Trophoblast cell (in vitro differentiated cells and primary cell): ENCODE measurements around the gene MYO18A.

ENCODE experiments used
- DNase-seq, 2 donors: peaks; one replicate each; pipeline ENCODE4 v3.0.0-alpha.2; 2016
- H2AFZ ChIP-seq: 2 replicates; pipeline ENCODE4 v1.6.1; 2013; ENCODE audit warnings: low read length, moderate library complexity, mild to moderate bottlenecking; ENCODE audit not compliant: insufficient read depth, poor library complexity
- H2AK5ac ChIP-seq: 2 replicates; pipeline ENCODE4 v1.6.1; 2013; ENCODE audit warnings: mild to moderate bottlenecking, low read length
- H2BK120ac ChIP-seq: 2 replicates; pipeline ENCODE4 v1.6.1; 2013; ENCODE audit warnings: low read length, mild to moderate bottlenecking, moderate library complexity; ENCODE audit not compliant: insufficient read depth, poor library complexity
- H2BK12ac ChIP-seq: 2 replicates; pipeline ENCODE4 v1.6.1; 2013; ENCODE audit warnings: mild to moderate bottlenecking, low read length, moderate library complexity
- H2BK5ac ChIP-seq: 2 replicates; pipeline ENCODE4 v1.6.1; 2013; ENCODE audit warnings: low read length, low read depth, moderate library complexity, mild to moderate bottlenecking; ENCODE audit not compliant: poor library complexity
- H3K14ac ChIP-seq: 2 replicates; pipeline ENCODE4 v1.6.1; 2013; ENCODE audit warnings: mild to moderate bottlenecking, low read length
- H3K18ac ChIP-seq: 2 replicates; pipeline ENCODE4 v1.6.1; 2013; ENCODE audit warnings: mild to moderate bottlenecking, low read length
- H3K23ac ChIP-seq: 2 replicates; pipeline ENCODE4 v1.6.1; 2013; ENCODE audit warnings: low read length
- H3K27ac ChIP-seq: 2 replicates; pipeline ENCODE4 v1.5.1; 2013; ENCODE audit warnings: low read depth, mild to moderate bottlenecking, inconsistent platforms, low read length, moderate library complexity
- H3K27me3 ChIP-seq: 2 replicates; pipeline ENCODE4 v1.6.1; 2013; ENCODE audit warnings: inconsistent platforms, mild to moderate bottlenecking, low read length, moderate library complexity; ENCODE audit not compliant: insufficient read depth
- H3K36me3 ChIP-seq, 2 experiments: 1 replicate in 1 of 2; 2 replicates in 1 of 2; pipeline ENCODE4 v1.6.1; 2013; ENCODE audit warnings: low read length in 2 of 2, mild to moderate bottlenecking in 2 of 2, moderate library complexity in 1 of 2; ENCODE audit not compliant: insufficient read depth in 2 of 2, control insufficient read depth in 1 of 2
- H3K4ac ChIP-seq: 2 replicates; pipeline ENCODE4 v1.6.1; 2013; ENCODE audit warnings: low read depth, mild to moderate bottlenecking, low read length, moderate library complexity
- H3K4me1 ChIP-seq, 2 experiments: 1 replicate in 1 of 2; 2 replicates in 1 of 2; pipeline ENCODE4 v1.6.1; 2013; ENCODE audit warnings: low read length in 2 of 2, mild to moderate bottlenecking in 2 of 2, moderate library complexity in 1 of 2; ENCODE audit not compliant: insufficient read depth in 2 of 2, control insufficient read depth in 1 of 2
- H3K4me2 ChIP-seq: 2 replicates; pipeline ENCODE4 v1.6.1; 2013; ENCODE audit warnings: inconsistent platforms, mild to moderate bottlenecking, low read length, moderate library complexity
- H3K4me3 ChIP-seq: 2 replicates; pipeline ENCODE4 v1.5.1; 2013; ENCODE audit warnings: mild to moderate bottlenecking, low read depth, low read length, inconsistent platforms
- H3K79me1 ChIP-seq: one replicate; pipeline ENCODE4 v1.6.1; 2013; ENCODE audit warnings: low read length
- H3K79me2 ChIP-seq: 2 replicates; pipeline ENCODE4 v1.6.1; 2013; ENCODE audit warnings: low read length, mild to moderate bottlenecking; ENCODE audit not compliant: control insufficient read depth, insufficient read depth, poor library complexity
- H3K9ac ChIP-seq: 2 replicates; pipeline ENCODE4 v1.6.1; 2013; ENCODE audit warnings: mild to moderate bottlenecking, low read length
- H3K9me3 ChIP-seq: 2 replicates; pipeline ENCODE4 v1.6.1; 2013; ENCODE audit warnings: low read depth, mild to moderate bottlenecking, control low read depth, inconsistent platforms, low read length; ENCODE audit not compliant: insufficient read depth
- H4K12ac ChIP-seq: 2 replicates; pipeline ENCODE4 v1.6.1; 2013; ENCODE audit warnings: low read depth, mild to moderate bottlenecking, low read length, moderate library complexity
- H4K8ac ChIP-seq: 2 replicates; pipeline ENCODE4 v1.6.1; 2013; ENCODE audit warnings: low read depth, mild to moderate bottlenecking, low read length, moderate library complexity
- H4K91ac ChIP-seq: one replicate; pipeline ENCODE4 v1.6.1; 2013; ENCODE audit warnings: low read depth, mild to moderate bottlenecking, low read length, moderate library complexity
- WGBS: extraction: QIAGEN DNeasy Blood & Tissue Kit; methylation state at CpG from one replicate; pipeline ENCODE4 v1.1.7; 2013; ENCODE audit warnings: missing lambda C conversion rate; ENCODE audit not compliant: insufficient read length, insufficient coverage; ENCODE audit errors: extremely low coverage; 5-methylcytosine and 5-hydroxymethylcytosine counted together

The MYO18A gene

GRCh38 chr17:29060475-29060874 lies 119.7 kb downstream of the MYO18A start:
- Histone ChIP-seq H3K18ac (no peak overlapping the region), H2AFZ (no peak overlapping the region), H2BK120ac (no peak overlapping the region), H4K8ac (no peak overlapping the region), H2BK12ac (no peak overlapping the region), H3K23ac (no peak overlapping the region), H4K12ac (no peak overlapping the region), H3K14ac (no peak overlapping the region), H2AK5ac (no peak overlapping the region), H2BK5ac (no peak overlapping the region), H3K4ac (no peak overlapping the region), H3K36me3 (no peaks in the 10 kb centered on the region), H3K9ac (peak overlapping the region; percentile 32), H3K4me3 (no peak overlapping the region), H3K4me2 (no peak overlapping the region), H3K4me1 (no peaks in the 10 kb centered on the region), H3K9me3 (no peaks in the 10 kb centered on the region), H3K27ac (no peak overlapping the region), H3K79me2 (no peaks in the 10 kb centered on the region), H3K27me3 (no peaks in the 10 kb centered on the region), H3K79me1 (no peaks in the 10 kb centered on the region), H4K91ac (no peak overlapping the region)
- no peak for DNase-seq
- no CpG with 5 or more reads among the region's 6 CpGs for WGBS

- H3K27me3 ChIP-seq = no peaks in the 10 kb centered on the region
- no peak overlapping the region for H3K9ac ChIP-seq
- no peak overlapping the region for H4K8ac ChIP-seq
- no peaks in the 10 kb centered on the region for H3K36me3 ChIP-seq
- H2BK120ac ChIP-seq = no peak overlapping the region
- H3K79me2 ChIP-seq = no peaks in the 10 kb centered on the region
- H4K12ac ChIP-seq = no peak overlapping the region
- no peaks in the 10 kb centered on the region for H3K79me1 ChIP-seq
- H3K14ac ChIP-seq = no peak overlapping the region
- H2BK12ac ChIP-seq = no peak overlapping the region
- H2AK5ac ChIP-seq = no peak overlapping the region
- H3K27ac ChIP-seq = no peak overlapping the region
- WGBS = no CpG with 5 or more reads among the region's 2 CpGs
- no peak overlapping the region for H3K18ac ChIP-seq
- DNase-seq = peak in 1 of 2 donors; percentile 51
- no peak overlapping the region for H3K4ac ChIP-seq
- H3K23ac ChIP-seq = no peak overlapping the region
- H2AFZ ChIP-seq = no peak overlapping the region
- H3K4me2 ChIP-seq = no peak overlapping the region
- H2BK5ac ChIP-seq = no peak overlapping the region
- no peak overlapping the region for H4K91ac ChIP-seq
- H3K9me3 ChIP-seq = no peaks in the 10 kb centered on the region
- no peaks in the 10 kb centered on the region for H3K4me1 ChIP-seq
- no peak overlapping the region for H3K4me3 ChIP-seq
Measured at GRCh38 chr17:29059281-29059680, 120.9 kb downstream of the MYO18A start.

GRCh38 chr17:29058391-29058790 lies 121.8 kb downstream of the MYO18A start:
- Histone ChIP-seq H3K9ac (no peak overlapping the region), H3K27ac (no peak overlapping the region), H3K79me1 (no peaks in the 10 kb centered on the region), H3K23ac (no peak overlapping the region), H2BK120ac (no peak overlapping the region), H3K27me3 (no peaks in the 10 kb centered on the region), H2BK12ac (no peak overlapping the region), H4K91ac (no peak overlapping the region), H3K14ac (no peak overlapping the region), H4K12ac (no peak overlapping the region), H3K4me3 (no peak overlapping the region), H3K9me3 (no peaks in the 10 kb centered on the region), H2AK5ac (no peak overlapping the region), H2AFZ (no peak overlapping the region), H3K4me2 (no peak overlapping the region), H3K4me1 (no peaks in the 10 kb centered on the region), H3K18ac (no peak overlapping the region), H2BK5ac (no peak overlapping the region), H3K4ac (no peak overlapping the region), H4K8ac (no peak overlapping the region), H3K36me3 (no peaks in the 10 kb centered on the region), H3K79me2 (no peaks in the 10 kb centered on the region)
- no CpG with 5 or more reads among the region's 3 CpGs for WGBS
- DNase-seq = no peak

DNA sequence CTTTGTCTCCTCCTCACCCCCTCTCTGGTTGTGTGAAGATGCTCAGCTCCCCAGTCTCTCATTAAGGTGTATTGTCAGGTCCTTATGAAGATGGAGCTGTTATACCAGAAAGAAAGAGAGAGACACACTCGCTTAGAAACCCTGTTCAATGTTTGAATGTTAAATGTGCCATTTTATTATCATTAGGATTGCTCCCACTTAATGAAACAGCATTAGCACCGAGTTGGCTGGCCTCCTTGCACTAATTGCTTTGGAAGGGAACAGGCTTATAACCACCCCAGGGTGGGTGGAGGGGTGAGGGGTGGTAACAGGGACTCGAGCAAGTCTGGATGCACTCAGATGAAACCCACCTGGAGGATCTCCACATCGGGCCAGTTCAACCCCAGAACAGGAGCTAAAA lies 122.8 kb downstream of the MYO18A start:
- no peak overlapping the region for H2AFZ ChIP-seq
- no peak overlapping the region for H3K9ac ChIP-seq
- no peak overlapping the region for H3K14ac ChIP-seq
- H4K91ac ChIP-seq = no peak overlapping the region
- no peaks in the 10 kb centered on the region for H3K9me3 ChIP-seq
- H2BK120ac ChIP-seq = no peak overlapping the region
- no peak for DNase-seq
- no peaks in the 10 kb centered on the region for H3K79me1 ChIP-seq
- WGBS = no CpG with 5 or more reads among the region's 4 CpGs
- H4K8ac ChIP-seq = no peak overlapping the region
- H3K27ac ChIP-seq = no peak overlapping the region
- H3K18ac ChIP-seq = no peak overlapping the region
- H2BK12ac ChIP-seq = no peak overlapping the region
- H2BK5ac ChIP-seq = no peak overlapping the region
- H3K79me2 ChIP-seq = no peaks in the 10 kb centered on the region
- no peak overlapping the region for H3K4me2 ChIP-seq
- H3K4me3 ChIP-seq = no peak overlapping the region
- no peaks in the 10 kb centered on the region for H3K27me3 ChIP-seq
- no peak overlapping the region for H4K12ac ChIP-seq
- H3K4me1 ChIP-seq = no peaks in the 10 kb centered on the region
- no peak overlapping the region for H3K4ac ChIP-seq
- no peak overlapping the region for H2AK5ac ChIP-seq
- no peak overlapping the region for H3K23ac ChIP-seq
- H3K36me3 ChIP-seq = no peaks in the 10 kb centered on the region
